H1 (cell line): ENCODE measurements around the gene ITPR1.

Experiments used
- RBBP5 ChIP-seq: IDR thresholded peaks from 2 replicates; pipeline ENCODE4 v1.7.1; 2012; ENCODE audit warnings: low read depth, mild to moderate bottlenecking, inconsistent platforms, low read length, moderate library complexity, borderline replicate concordance
- USF2 ChIP-seq: IDR thresholded peaks from 2 replicates; pipeline ENCODE4 v1.6.1; 2011; ENCODE audit warnings: low read length, improper control_type of control experiment

GRCh38 chr3:4475804-4476203 is 17.3 kb upstream of the ITPR1 start:
- no peak for TF ChIP-seq RBBP5
- TF ChIP-seq USF2 = no peak
